ENCODE results near the gene USP6NL. TPM values are rescaled to one million over a fixed set of nuclear protein-coding genes. Genes with fewer than 3 reads are reported as not detected.

The USP6NL gene
- total RNA-seq, 1 experiment from 2014 or later: 24.6 TPM

GRCh38 chr10:11446864-11447263, 164.6 kb downstream of the USP6NL start:
- Histone ChIP-seq H3K27ac (ENCODE audit: low read depth, low read length) (no peak overlapping the region), H3K4me1 (ENCODE audit: control insufficient read depth in 1 of 2, insufficient read depth in 2 of 2, low read length in 2 of 2) (no peaks in the 10 kb centered on the region), H3K4me3 (replicated peaks in 1 of 2; ENCODE audit: low read depth in 1 of 2, low read length in 2 of 2) (no peak overlapping the region), H3K4me2 (ENCODE audit: low read length) (no peak overlapping the region), H3K36me3 (ENCODE audit: control insufficient read depth in 1 of 2, insufficient read depth in 2 of 2, low read length in 2 of 2) (no peaks in the 10 kb centered on the region), H3K27me3 (ENCODE audit: insufficient read depth, low read length) (peaks cover 17% of the 10 kb centered on the region; the same call in 1 of the 2 replicates), H3K9ac (ENCODE audit: low read length) (no peak overlapping the region), H2AFZ (ENCODE audit: low read depth, low read length, poor library complexity, severe bottlenecking) (no peak overlapping the region), H4K20me1 (ENCODE audit: insufficient read depth) (no peaks in the 10 kb centered on the region), H3K9me2 (ENCODE audit: insufficient read depth) (no peaks in the 10 kb centered on the region), H3K9me3 (ENCODE audit: control insufficient read depth in 1 of 2, insufficient read depth in 1 of 2, low read depth in 1 of 2, low read length in 2 of 2) (no peaks in the 10 kb centered on the region), H3K79me2 (ENCODE audit: insufficient read depth, low read length) (no peaks in the 10 kb centered on the region)
- ChIA-PET CTCF (no interaction called here), POLR2A (no interaction called here), RAD21 (ENCODE audit: low non-redundant PET in 1 of 2, low total read pairs in 2 of 2, uncharacterized antibody in 2 of 2, unreplicated experiment in 2 of 2) (no interaction called here)
- DNase-seq (ENCODE audit: low read depth, low spot score) (no peak), ATAC-seq (no peak)
- no peak for TF ChIP-seq SIN3A (IDR thresholded peaks at IDR 0.05; ENCODE audit: low read depth)
- TF ChIP-seq ELF1 (IDR thresholded peaks at IDR 0.05; ENCODE audit: borderline replicate concordance, low read depth): no peak
- no peak for TF ChIP-seq SP1 (IDR thresholded peaks at IDR 0.05; ENCODE audit: low read depth)
- intact Hi-C loops (cut with micrococcal nuclease): no loop called here
- BruUV-seq (replicated peaks): no TSS peak

GRCh38 chr10:11446133-11446532, 165.3 kb downstream of the USP6NL start:
- H3K79me2 ChIP-seq (ENCODE audit: insufficient read depth, low read length): no peaks in the 10 kb centered on the region
- H3K9me2 ChIP-seq (ENCODE audit: insufficient read depth): no peaks in the 10 kb centered on the region
- ChIA-PET POLR2A (no interaction called here), CTCF (no interaction called here), RAD21 (ENCODE audit: low non-redundant PET in 1 of 2, low total read pairs in 2 of 2, uncharacterized antibody in 2 of 2, unreplicated experiment in 2 of 2) (no interaction called here)
- H3K9ac ChIP-seq (ENCODE audit: low read length): no peak overlapping the region
- H2AFZ ChIP-seq (ENCODE audit: low read depth, low read length, poor library complexity, severe bottlenecking): no peak overlapping the region
- no peaks in the 10 kb centered on the region for H3K9me3 ChIP-seq (ENCODE audit: control insufficient read depth in 1 of 2, insufficient read depth in 1 of 2, low read depth in 1 of 2, low read length in 2 of 2)
- TF ChIP-seq FOSL1 (IDR thresholded peaks at IDR 0.05; ENCODE audit: low read depth) (no peak), POLR2AphosphoS5 (IDR thresholded peaks at IDR 0.05; ENCODE audit: low read depth, low read length) (no peak), YY1 (IDR thresholded peaks at IDR 0.05; ENCODE audit: extremely low read depth, insufficient replicate concordance, low read depth, low read length) (no peak), EGR1 (IDR thresholded peaks at IDR 0.05; ENCODE audit: low read depth) (no peak), CBX3 (IDR thresholded peaks at IDR 0.05; ENCODE audit: low read depth) (no peak)
- H4K20me1 ChIP-seq (ENCODE audit: insufficient read depth): no peaks in the 10 kb centered on the region
- ATAC-seq: no peak
- peaks cover 17% of the 10 kb centered on the region; the same call in 1 of the 2 replicates for H3K27me3 ChIP-seq (ENCODE audit: insufficient read depth, low read length)
- no peak overlapping the region for H3K4me2 ChIP-seq (ENCODE audit: low read length)
- no peak for DNase-seq (ENCODE audit: low read depth, low spot score)
- H3K27ac ChIP-seq (ENCODE audit: low read depth, low read length): no peak overlapping the region
- no TSS peak for BruUV-seq (replicated peaks)
- H3K4me3 ChIP-seq (replicated peaks in 1 of 2; ENCODE audit: low read depth in 1 of 2, low read length in 2 of 2): no peak overlapping the region
- intact Hi-C loops (cut with micrococcal nuclease): no loop called here
- H3K36me3 ChIP-seq (ENCODE audit: control insufficient read depth in 1 of 2, insufficient read depth in 2 of 2, low read length in 2 of 2): no peaks in the 10 kb centered on the region
- H3K4me1 ChIP-seq (ENCODE audit: control insufficient read depth in 1 of 2, insufficient read depth in 2 of 2, low read length in 2 of 2): no peaks in the 10 kb centered on the region
